AG10803 (cell line): ENCODE measurements around the gene BUB3.
"Not testable (repeated sequence)": the region's sequence is repeated elsewhere in the genome, so short reads cannot be mapped to it uniquely, and the experiment has no call there.

Experiments
- DNase-seq: peaks from one replicate; pipeline ENCODE4 v3.0.0; 2010; ENCODE audit warnings: low read depth
- H3K4me3 ChIP-seq: 2 replicates; pipeline ENCODE4 v1.5.1; 2011; ENCODE audit warnings: mild to moderate bottlenecking, low read length, control low read depth
- CTCF ChIP-seq: conservative IDR thresholded peaks from 2 replicates; pipeline ENCODE4 v1.5.1; 2011; ENCODE audit warnings: mild to moderate bottlenecking, low read length, control low read depth, inconsistent platforms

Gene BUB3

DNA sequence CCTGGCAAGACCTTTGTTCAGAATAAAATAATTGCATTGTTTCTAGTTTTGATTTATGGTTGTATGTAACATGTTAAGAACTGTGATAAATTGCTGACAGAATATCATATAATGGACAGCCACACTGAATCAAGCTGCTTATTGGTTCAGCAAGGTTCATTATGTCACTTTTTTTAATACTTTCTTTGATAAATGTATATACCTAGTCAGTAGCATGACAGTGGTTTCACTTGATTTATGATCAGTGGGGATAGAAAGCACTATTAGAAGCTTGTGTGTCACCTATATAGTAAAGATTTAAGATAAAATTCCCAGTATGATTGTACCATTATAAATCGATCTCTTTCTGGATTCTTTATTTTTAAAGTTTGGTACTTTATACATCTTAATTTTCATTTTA, 4.5 kb downstream of the BUB3 start:
- no peak for DNase-seq
- TF ChIP-seq CTCF, result no peak

GRCh38 chr10:123160311-123160980, 6.2 kb downstream of the BUB3 start:
- TF ChIP-seq CTCF, result no peak
- DNase-seq, result no peak
- no peak overlapping the region for H3K4me3 ChIP-seq

More for the DNA sequence above, 4.5 kb downstream of the BUB3 start:
- no peak overlapping the region for H3K4me3 ChIP-seq

- TF ChIP-seq CTCF, result no peak
- no peak for DNase-seq
- H3K4me3 ChIP-seq, result no peak overlapping the region
These were observed 10.1 kb downstream of the BUB3 start for GRCh38 chr10:123164319-123164718.

GRCh38 chr10:123165445-123166072, 11.4 kb downstream of the BUB3 start:
- no peak for TF ChIP-seq CTCF
- DNase-seq, result no peak
- H3K4me3 ChIP-seq, result no peak overlapping the region

GRCh38 chr10:123166618-123167017, 12.4 kb downstream of the BUB3 start:
- no peak for TF ChIP-seq CTCF
- H3K4me3 ChIP-seq, result no peak overlapping the region
- DNase-seq, result no peak

DNA sequence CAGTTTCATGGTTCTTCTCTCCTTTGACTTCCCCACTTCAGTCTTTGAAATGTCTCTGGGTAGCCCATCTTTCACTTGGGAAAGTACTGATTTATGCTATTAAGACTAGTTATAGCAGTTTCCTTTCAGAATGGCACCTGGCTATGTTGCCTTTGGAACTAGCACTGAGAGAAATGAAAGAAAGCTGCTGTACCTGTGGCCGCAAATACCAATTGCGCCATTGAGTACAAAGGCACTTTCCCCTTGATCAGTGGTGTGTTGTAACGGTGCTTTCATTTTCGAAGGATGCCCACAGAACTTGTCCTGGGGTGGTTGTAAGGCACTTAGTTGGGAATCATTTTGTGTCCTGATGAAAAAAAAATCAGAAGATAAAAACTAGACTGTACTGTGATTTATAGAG, 16.8 kb downstream of the BUB3 start:
- no peak for DNase-seq
- H3K4me3 ChIP-seq, result no peak overlapping the region
- TF ChIP-seq CTCF, result no peak

DNA sequence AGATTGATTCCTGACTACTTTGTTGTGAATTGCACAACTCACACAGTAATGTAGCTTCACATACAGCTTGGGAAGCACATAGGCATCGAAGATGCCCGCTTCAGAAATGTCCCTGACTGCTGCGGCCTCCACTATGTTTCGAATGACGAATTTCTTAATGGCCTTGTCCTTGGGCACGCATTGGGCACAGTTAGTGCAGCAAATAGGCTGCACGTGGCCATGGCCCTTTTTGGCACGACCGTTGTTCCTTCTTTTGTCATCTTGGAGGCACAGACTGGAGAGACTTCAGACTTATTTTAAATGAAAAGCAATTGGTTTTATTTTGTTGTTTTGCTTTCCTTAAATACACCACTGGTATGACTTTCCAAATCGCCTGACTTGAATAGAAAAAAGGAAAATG, 17.4 kb downstream of the BUB3 start:
- not testable (repeated sequence) for H3K4me3 ChIP-seq, DNase-seq
